Measurements from ENCODE around the gene XIRP2.
"Not testable (repeated sequence)": the region's sequence is repeated elsewhere in the genome, so short reads cannot be mapped to it uniquely, and the experiment has no call there.

The XIRP2 gene

GRCh38 chr2:166957686-166958085 lies 69.4 kb downstream of the XIRP2 start:
- no peak for DNase-seq

- no peak for DNase-seq
These were observed 70.8 kb downstream of the XIRP2 start for GRCh38 chr2:166958986-166959481.

GRCh38 chr2:166959556-166959955 lies 71.3 kb downstream of the XIRP2 start:
- DNase-seq = no peak

- DNase-seq = no peak
These were observed 72.5 kb downstream of the XIRP2 start for GRCh38 chr2:166960702-166961270.

GRCh38 chr2:166961933-166962332 lies 73.7 kb downstream of the XIRP2 start:
- DNase-seq = no peak

- no peak for DNase-seq
These were observed 81.2 kb downstream of the XIRP2 start for GRCh38 chr2:166969486-166969885.

- DNase-seq = no peak
These were observed 83.7 kb downstream of the XIRP2 start for GRCh38 chr2:166972002-166972401.

- DNase-seq = no peak
These were observed 84.1 kb downstream of the XIRP2 start for GRCh38 chr2:166972418-166972817.

- DNase-seq = no peak
These were observed 95.9 kb downstream of the XIRP2 start for GRCh38 chr2:166984188-166984587.

- DNase-seq = no peak
These were observed 96.5 kb downstream of the XIRP2 start for GRCh38 chr2:166984797-166985196.

- DNase-seq = no peak
These were observed 106.5 kb downstream of the XIRP2 start for GRCh38 chr2:166994588-166995336.

GRCh38 chr2:166996465-166996864 lies 108.2 kb downstream of the XIRP2 start:
- DNase-seq = no peak

GRCh38 chr2:167001165-167001564 lies 112.9 kb downstream of the XIRP2 start:
- DNase-seq = no peak

- no peak for DNase-seq
These were observed 116.8 kb downstream of the XIRP2 start for GRCh38 chr2:167005096-167005495.

GRCh38 chr2:167013227-167013626 lies 124.9 kb downstream of the XIRP2 start:
- DNase-seq = no peak

- no peak for DNase-seq
These were observed 127.5 kb downstream of the XIRP2 start for GRCh38 chr2:167015806-167016205.

- DNase-seq = no peak
These were observed 128.7 kb downstream of the XIRP2 start for GRCh38 chr2:167017021-167017420.

- DNase-seq = no peak
These were observed 130.3 kb downstream of the XIRP2 start for GRCh38 chr2:167018590-167018989.

GRCh38 chr2:167028503-167028902 lies 140.2 kb downstream of the XIRP2 start:
- DNase-seq = no peak

GRCh38 chr2:167034976-167035375 lies 146.7 kb downstream of the XIRP2 start:
- not testable (repeated sequence) for DNase-seq

GRCh38 chr2:167048829-167049228 lies 160.5 kb downstream of the XIRP2 start:
- DNase-seq = no peak

GRCh38 chr2:167049659-167050058 lies 161.4 kb downstream of the XIRP2 start:
- DNase-seq = no peak

- no peak for DNase-seq
These were observed 164.5 kb downstream of the XIRP2 start for GRCh38 chr2:167052825-167053224.

GRCh38 chr2:167054881-167055280 lies 166.6 kb downstream of the XIRP2 start:
- no peak for DNase-seq

GRCh38 chr2:167057446-167057845 lies 169.2 kb downstream of the XIRP2 start:
- no peak for DNase-seq

All from stimulated activated CD4-positive, alpha-beta T cell treated with anti-CD3 and anti-CD28 coated beads, Interleukin-4, amount 100 ng/mL, for 1 hour (primary cell).